GM21737 (cell line): ENCODE data around the gene ZNF615.
A peak's percentile ranks its signal among the peaks of the same experiment; 100 is the strongest.
"Not testable (repeated sequence)": the region's sequence is repeated elsewhere in the genome, so short reads cannot be mapped to it uniquely, and the experiment has no call there.

Experiments used
- ATAC-seq: cut with Tn5 transposase; IDR thresholded peaks from one replicate; pipeline ENCODE4 v1.9.1; 2021; ENCODE audit warnings: mild to moderate bottlenecking, moderate library complexity; ENCODE audit not compliant: unreplicated experiment

Gene ZNF615

DNA sequence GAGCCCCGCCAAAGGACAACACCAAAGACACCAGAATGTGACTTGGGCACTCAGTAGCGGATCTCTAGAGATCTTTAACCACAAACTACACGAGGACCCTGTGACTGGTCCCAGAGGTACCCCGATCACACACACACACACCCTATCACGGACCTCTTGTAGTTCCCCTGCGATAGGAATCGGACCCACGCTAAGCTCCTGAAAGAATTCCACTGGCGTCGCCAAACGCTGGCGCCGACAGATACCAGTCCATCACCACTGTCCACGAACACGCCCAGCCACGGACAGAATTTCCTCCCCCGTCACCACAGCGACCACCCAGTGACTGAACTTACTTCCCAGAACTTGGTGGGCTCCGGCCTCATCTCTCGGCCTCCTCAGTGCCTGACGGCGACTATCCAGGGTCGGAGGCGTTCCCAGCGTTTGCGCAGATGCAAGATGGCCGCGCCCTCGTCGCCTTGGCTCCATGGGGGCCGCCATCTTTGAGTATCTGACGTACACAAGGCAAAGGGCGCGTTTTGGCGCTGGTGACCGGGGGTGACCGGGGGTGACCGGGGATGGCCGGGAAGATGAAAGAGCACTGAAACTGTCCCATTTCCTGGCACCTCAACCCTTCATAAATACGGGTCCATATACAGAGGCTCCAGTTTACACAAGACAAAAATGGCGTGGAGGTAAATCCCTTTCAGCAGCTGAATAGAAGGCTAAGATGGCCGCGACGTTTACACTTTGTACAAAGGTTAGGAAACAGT is at the start of gene ZNF615:
Gene ZNF615, minus strand, starts transcription at position 406 of the 752 bp plus-strand sequence. CDS start 4,500 bp downstream, outside the sequence.
- ATAC-seq, result peak; percentile 94

DNA sequence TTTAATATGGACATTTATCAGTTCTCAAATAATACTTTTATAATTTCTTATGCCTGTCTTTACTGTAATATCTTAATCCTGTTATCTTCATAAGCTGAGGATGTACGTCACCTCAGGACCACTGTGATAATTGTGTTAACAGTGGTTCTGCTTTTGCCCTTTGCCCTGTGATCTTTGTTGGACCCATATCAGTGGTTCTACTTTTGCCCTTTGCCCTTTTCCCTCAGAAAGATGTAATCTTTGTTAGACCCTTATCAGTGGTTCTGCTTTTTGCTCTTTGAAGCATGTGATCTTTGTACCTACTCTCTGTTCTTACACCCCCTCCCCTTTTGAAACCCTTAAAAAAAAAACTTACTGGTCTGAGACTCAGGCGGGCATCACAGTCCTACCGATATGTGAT is 48.5 kb upstream of the ZNF615 start:
- ATAC-seq, result not testable (repeated sequence)

DNA sequence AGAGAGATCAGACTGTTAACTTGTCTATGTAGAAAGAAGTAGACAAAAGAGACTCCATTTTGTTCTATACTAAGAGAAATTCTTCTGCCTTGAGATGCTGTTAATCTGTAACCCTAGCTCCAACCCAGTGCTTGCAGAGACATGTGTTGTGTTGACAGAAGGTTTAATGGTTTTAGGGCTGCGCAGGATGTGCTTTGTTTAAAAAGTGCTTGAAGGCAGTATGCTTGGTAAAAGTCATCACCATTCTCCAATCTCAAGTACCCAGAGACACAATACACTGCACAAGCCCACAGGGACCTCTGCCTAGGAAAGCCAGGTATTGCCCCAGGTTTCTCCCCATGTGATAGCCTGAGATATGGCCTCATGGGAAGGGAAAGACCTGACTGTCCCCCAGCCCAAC is 43.7 kb upstream of the ZNF615 start:
- not testable (repeated sequence) for ATAC-seq

DNA sequence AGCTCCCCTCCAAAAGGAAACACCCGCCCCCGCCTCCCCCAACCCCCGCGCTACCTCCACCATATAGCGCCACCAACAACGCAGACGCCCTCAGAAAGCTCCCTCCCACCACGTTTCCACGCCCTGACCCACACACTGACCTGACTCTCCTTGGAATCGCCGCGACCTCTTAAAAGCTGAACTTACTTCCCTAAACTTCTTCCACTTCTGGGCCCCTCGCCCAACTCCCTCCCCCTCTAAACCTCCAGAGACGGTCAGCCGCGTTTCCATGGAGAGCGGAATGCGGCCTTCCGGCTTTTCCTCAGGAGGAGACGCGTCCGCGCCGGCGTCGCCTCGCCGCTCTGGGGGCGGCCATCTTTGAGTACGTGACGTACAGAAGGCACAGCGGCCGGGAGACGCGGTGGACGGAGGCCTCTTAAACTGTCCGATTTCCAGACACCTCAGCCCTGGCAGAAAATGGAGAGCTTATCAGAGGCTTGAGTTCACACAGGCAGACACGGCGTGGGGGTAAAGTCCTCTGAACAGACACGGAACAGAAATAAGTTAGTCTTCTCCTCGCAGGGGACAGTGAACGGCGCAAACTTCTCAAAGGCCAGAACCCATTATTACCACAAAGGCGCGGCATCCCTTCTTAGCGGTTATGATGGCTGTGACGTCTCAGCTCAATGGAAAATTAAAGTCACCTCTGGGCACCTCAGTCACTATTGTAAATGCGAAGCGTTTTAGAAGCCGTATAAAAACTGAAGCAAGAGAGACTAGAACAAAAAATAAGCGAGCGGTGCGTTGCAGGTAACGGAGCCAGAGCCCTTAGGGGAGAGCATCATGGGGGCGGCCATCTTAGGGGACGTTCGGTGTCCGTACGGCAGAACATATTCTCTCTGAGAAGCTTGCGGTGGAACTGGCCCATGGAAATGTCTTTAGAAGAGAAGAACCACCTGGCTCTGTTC is 40.8 kb upstream of the ZNF615 start, which contains the start of gene ZNF432:
Gene ZNF432, minus strand, starts transcription at position 284 of the 947 bp plus-strand sequence. CDS start 1,970 bp downstream, outside the sequence.
- ATAC-seq, result peak; percentile 83

- no peak for ATAC-seq
Observed at GRCh38 chr19:52039169-52039568, 31.2 kb upstream of the ZNF615 start.

DNA sequence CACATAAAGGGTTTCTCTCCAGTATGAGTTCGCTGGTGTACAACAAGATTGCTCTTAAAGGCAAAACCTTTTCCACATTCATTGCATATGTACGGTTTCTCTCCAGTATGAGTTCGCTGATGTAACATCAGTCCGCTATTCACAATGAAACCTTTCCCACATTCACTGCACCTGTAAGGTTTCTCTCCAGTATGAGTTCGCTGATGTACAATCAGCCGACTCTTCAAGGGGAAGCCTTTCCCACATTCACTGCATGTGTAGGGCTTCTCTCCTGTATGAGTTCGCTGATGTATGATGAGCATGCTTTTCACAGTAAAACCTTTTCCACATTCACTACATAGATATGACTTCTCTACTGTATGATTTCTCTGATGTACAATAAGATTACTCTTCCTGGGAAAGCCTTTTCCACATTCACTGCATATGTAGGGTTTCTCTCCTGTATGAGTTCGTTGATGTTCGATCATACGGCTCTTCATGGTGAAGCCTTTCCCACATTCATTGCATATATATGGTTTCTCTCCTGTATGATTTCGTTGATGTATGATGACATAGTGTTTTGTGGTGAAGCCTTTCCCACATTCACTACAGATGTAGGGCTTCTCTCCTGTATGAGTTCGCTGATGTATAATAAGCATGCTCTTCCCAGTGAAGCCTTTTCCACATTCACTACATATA is 26.2 kb upstream of the ZNF615 start:
- ATAC-seq, result no peak

GRCh38 chr19:52028780-52029123 is 20.7 kb upstream of the ZNF615 start:
- ATAC-seq, result peak; percentile 19

DNA sequence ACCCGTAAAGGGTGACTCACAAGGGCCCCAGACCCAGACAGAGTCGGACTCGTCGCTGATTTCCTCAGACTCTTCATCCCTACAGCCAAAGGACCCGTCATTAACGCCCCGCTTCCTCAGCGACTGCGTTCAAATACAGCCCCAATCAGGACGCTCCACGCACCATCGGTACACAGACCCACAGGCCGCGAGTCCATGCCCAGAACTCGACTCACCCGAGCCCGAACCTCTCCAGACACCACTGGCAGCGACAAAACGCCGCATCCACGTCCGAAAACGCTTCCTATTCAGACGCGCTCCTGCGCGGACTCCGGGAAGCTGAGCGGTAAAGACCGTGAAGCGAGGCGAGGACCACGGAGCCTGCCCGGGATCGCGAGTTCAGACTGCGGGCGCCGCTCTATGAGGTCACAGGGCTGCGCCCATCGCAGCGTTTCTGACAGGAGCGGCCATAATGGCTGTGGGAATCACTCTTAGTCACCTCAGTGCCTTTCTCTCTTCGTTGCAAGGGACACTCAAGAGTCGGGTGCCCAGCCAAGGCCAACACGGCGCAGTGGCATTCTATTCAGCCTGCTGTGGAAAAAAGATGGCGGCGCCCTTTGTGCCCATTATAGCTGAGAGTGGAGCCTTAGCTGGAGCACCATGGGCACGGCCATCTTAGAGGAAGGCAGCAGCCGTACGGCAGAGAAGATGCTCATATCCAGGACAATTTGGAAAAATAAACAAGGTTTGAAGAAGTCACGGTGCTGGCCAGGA is 20.2 kb upstream of the ZNF615 start, which contains the start of gene ZNF614:
Gene ZNF614, minus strand, starts transcription at position 353 of the 753 bp plus-strand sequence. CDS start 2,634 bp downstream, outside the sequence.
- peak; percentile 87 for ATAC-seq

DNA sequence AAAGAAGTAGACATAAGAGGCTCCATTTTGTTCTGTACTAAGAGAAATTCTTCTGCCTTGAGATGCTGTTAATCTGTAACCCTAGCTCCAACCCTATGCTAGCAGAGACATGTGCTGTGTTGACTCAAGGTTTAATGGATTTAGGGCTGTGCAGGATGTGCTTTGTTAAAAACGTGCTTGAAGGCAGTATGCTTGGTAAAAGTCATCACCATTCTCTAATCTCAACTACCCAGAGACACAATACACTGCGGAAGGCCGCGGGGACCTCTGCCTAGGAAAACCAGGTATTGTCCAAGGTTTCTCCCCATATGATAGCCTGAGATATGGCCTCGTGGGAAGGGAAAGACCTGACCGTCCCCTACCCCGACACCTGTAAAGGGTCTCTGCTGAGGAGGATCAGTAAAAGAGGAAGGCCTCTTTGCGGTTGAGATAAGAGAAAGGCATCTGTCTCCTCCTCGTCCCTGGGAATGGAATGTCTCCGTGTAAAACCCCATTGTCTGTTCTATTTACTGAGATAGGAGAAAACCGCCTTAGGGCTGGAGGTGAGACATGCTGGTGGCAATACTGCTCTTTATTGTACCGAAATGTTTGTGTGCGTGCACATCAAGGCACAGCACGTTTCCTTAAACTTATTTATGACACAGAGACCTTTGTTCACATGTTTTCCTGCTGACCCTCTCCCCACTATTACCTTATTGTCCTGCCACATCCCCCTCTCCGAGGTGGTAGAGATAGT is 18.4 kb upstream of the ZNF615 start:
- not testable (repeated sequence) for ATAC-seq

DNA sequence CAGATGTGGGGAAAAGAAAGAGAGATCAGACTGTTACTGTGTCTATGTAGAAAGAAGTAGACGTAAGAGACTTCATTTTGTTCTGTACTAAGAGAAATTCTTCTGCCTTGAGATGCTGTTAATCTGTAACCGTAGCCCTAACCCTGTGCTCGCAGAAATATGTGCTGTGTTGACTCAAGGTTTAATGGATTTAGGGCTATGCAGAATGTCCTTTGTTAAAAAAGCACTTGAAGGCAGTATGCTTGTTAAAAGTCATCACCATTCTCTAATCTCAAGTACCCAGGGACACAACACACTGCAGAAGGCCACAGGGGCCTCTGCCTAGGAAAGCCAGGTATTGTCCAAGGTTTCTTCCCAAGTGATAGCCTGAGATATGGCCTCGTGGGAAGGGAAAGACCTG is 16.5 kb upstream of the ZNF615 start:
- ATAC-seq, result not testable (repeated sequence)

GRCh38 chr19:52022193-52022592 is 14.2 kb upstream of the ZNF615 start:
- ATAC-seq, result no peak

GRCh38 chr19:52020506-52020905 is 12.5 kb upstream of the ZNF615 start:
- no peak for ATAC-seq

- ATAC-seq, result no peak
Observed at GRCh38 chr19:52010674-52011073, 2.7 kb upstream of the ZNF615 start.

DNA sequence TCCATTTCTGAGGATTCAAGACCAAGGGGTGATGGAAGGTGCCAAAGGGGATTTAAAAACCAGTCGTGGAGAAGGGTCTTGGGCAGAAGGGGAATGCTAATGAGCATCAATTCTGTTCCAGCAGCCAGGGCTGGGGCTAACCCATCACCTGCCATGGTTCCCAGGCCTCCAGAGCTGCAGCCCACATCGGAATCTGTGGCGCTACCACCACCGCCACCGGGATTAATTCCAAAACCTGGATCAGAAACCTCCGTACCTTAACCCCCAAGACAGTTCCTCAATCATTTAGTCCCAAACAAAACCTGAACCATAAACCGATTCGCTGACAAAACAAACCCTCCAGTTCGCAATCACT is 583 bp downstream of the ZNF615 start:
- ATAC-seq, result no peak

DNA sequence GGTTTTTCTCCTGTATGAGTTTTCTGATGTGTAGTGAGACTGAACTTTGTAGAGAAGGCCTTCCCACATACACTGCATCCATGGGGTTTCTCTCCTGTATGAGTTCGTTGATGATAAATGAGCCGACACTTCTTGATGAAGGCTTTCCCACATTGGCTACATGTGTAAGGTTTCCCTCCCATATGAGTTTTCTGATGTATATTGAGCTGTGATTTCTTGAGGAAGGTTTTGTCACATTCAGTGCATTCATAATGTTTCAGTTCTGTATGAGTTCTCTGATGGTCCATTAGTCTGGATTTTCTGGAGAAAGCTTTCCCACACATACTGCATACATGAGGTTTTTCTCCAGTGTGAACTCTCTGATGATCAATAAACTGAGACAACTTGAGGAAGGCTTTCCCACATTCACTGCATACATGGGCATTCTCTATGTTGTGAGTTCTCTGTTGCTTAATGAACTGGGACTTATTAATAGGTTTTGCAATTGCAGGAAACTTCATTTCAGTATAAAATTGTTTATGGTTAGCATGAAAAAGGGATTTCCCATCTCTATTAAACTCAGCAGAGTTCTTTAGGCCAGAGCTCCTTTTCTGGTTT is 13.9 kb downstream of the ZNF615 start:
- no peak for ATAC-seq

DNA sequence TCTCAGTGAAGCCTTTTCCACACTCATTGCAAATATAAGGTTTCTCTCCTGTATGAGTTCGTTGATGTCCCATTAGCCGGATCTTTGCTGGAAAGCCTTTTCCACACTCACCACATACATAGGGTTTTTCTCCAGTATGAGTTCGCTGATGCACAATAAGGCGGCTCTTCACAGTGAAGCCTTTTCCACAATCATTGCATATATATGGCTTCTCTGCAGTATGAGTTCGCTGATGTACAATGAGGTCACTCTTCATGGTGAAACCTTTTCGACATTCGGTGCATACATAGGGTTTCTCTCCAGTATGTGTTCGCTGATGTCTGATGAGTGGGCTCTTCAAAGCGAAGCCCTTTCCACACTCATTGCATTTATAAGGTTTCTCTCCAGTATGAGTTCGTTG is 14.6 kb downstream of the ZNF615 start:
- ATAC-seq, result no peak

GRCh38 chr19:51986309-51987291 is 21.4 kb downstream of the ZNF615 start, which contains the start of gene ZNF350:
TSS of gene ZNF350 (minus strand) at chr19:51986840. CDS start at chr19:51974360, 12,480 bp downstream.
- ATAC-seq, result peak; percentile 89

DNA sequence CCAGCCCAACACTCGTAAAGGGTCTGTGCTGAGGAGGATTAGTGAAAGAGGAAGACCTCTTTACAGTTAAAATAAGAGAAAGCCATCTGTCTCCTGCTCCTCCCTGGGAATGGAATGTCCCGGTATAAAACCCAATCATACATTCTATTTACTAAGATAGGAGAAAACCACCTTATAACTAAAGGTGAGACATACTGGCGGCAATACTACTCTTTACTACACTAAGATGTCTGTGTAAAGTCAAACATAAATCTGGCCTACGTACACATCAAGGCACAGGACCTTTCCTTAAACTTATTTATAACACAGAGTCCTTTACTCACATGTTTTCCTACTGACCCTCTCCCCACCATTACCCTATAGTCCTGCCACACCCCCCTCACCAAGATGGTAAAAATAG is 24.6 kb downstream of the ZNF615 start:
- no peak for ATAC-seq
